Astrocyte (in vitro differentiated cells and primary cell): ENCODE results near the gene USP19.

Source experiments
- CTCF ChIP-seq: IDR thresholded peaks from 2 replicates; pipeline ENCODE4 v1.5.1; 2011; ENCODE audit warnings: low read depth, mild to moderate bottlenecking, inconsistent platforms, low read length, moderate library complexity; ENCODE audit not compliant: insufficient read depth
- EZH2 ChIP-seq: IDR thresholded peaks from 2 replicates; pipeline ENCODE4 v1.6.1; 2012; ENCODE audit warnings: mild to moderate bottlenecking, low read length, inconsistent platforms; ENCODE audit not compliant: insufficient read depth

GRCh38 chr3:49148159-49148558, 27.5 kb upstream of the USP19 start:
- TF ChIP-seq CTCF (no peak), EZH2 (no peak)
